DMS79 treated with DMSO at 0.1 percent for 48 hours (cell line): Measurements from ENCODE around the gene PUS7L.
"Not testable (repeated sequence)": the region's sequence is repeated elsewhere in the genome, so short reads cannot be mapped to it uniquely, and the experiment has no call there.

Source experiments
- DNase-seq: peaks from one replicate; lab custom pipeline; 2025; lab: John Stamatoyannopoulos, UW

PUS7L gene

DNA sequence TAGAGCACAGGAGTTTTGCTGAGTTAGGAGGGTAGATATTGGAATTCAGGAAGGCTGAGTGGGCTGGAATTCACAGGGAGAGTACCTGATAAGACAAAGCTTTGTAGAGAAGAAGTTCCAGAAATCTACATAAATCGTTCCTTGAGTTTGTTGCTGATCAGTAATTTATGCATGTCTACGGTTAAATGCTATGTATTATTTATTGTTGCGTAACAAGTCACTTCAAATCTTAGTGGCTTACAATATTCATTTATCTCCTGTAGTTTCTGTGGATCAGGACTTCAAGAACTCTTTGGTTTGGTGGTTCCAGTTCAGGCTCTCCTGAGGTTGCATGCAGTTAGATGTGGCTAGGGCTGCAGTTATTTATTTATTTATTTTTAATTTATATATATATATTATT, 7.8 kb downstream of the PUS7L start:
- DNase-seq: no peak

- no peak for DNase-seq
Measured at GRCh38 chr12:43749016-43749415, 9.6 kb downstream of the PUS7L start.

DNA sequence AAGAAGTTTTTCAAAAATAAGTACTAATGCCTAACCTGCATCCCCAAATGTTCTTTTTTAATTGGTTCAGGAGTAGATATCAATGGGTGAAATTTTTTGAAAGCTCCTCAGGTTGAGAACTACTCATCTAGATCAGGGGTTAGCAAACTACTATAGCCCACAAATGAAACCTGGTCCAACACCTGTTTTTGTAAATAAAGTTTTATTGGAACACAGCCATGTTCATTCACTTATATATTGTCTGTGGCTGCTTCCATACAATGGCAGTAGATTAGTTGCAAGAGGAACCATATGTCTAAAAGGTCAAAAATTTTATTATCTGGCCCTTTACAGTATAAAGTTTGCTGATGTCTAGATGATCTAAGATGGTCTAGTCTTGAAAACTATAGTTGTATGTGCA, 13.8 kb downstream of the PUS7L start:
- DNase-seq: no peak

DNA sequence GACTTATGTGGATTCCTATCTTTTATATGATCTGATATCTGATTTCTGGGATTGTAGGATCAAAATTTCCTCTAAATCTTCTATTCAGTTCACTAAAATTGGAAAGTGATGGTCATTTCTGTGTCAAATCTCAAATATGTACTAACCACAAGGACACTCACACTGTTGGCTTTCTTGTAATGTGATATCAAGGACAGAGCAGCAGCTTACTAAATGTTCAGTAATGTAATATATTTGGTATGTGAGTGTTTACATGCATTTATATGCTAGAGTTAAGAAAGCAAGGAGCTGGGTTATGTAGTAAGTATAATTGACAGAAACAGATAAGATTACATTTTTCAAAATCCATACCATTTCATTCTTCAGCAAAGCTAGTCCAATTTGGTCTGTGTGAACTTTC, 16.5 kb downstream of the PUS7L start:
- no peak for DNase-seq

DNA sequence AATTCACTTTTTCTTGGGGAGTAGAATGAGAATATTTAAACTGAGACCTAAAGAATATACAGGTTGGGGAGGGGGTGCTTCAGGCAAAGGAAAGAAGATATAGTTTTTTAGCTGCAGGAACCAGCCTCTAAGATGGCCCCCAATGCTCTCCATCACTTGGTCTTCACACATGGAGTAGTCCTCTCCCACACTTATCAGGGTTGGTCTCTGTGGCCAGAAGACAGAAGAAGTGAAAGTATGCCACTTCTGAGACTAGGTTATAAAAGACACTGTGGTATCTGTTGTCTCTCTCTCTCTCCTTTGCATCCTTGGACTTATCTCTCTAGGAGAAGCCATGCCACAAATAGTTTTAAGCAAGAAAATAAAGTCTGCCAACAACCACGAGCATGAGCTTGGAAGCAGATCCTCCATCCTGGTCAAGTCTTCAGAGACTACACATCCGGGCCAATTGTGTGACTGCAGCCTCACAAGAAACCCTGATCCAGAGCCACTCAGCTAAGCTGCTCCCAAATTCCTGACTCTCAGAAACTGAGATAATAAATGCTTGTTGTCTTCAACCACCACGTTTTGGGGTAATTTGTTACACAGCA, 18.0 kb downstream of the PUS7L start:
- no peak for DNase-seq

DNA sequence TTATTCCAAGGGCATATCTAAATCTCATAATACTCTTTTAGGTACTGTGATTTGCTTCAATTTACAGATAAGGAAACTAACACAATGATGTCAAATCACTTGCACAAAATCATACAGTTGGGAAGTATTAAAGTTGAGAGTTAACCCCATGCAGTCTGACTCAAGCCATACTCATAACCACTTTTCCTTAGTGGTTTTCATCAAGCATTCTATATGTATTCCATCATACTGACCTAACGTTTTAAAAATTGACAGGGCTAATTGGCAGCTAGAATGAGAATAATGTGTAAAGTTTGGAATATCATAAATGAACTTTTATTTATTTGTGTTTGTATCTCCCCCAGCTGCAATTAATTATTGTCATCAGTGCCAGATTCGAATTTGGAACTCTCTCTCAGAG, 20.9 kb downstream of the PUS7L start:
- DNase-seq: no peak

DNA sequence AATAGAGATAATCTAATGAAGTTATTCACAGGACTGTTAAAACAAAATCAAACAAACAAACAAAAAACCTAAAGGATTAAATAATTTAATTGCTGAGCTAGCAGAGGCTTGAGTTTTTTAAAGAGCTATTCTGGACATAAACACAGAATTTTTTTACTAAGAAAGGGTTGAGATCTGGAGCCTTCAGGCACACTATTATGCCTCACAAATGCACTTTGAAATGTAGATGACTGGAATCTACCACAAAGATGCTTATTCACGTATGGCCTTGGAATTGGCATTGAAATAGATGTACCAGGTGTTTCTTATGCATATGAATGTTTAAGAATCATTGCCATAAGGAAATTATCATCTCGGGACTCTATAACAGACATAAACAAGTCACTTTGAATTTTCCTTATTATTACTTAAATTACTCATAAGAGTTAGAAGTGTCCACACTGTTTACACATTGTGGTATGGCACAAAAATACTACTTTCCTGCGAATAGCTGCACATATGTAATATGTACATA, 21.6 kb downstream of the PUS7L start:
- no peak for DNase-seq

DNA sequence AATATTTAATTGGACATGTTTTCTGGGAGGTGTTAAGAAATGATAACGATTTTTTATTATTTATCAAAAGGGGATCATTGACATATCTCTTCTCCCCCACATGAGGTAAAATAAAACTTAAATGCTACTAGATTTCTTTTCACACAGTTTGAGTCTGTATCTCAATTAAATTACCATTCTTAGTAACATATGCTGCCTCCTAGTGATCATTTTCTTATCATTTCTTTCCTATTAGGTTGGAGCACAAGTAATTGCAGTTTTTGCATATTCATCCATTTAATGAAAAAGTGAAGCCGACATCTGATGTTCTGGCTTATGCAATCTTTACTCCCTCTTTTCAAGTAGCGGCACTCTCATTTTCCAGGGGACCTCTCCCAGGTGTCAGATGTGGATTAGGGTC, 24.9 kb downstream of the PUS7L start:
- no peak for DNase-seq

DNA sequence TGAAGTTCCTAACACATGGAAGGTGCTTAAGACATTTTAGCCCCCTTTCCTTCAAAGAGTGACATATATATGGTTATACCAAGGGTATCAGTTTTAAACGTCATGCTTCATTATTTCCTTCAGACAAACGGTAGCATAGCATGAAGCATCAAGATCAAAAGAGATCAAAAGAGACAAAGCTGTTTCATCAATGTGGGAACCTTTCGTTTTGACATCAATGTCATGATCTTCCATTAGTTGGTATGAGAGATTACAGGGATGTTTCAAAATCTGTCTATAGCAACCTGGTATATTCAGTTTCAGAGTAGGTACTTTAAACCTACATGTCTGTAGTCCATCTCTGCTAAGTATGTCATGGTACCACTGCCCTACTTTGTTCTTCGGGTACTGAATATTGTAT, 28.3 kb downstream of the PUS7L start:
- DNase-seq: no peak

- DNase-seq: no peak
Measured at GRCh38 chr12:43728698-43729097, 29.9 kb downstream of the PUS7L start.

DNA sequence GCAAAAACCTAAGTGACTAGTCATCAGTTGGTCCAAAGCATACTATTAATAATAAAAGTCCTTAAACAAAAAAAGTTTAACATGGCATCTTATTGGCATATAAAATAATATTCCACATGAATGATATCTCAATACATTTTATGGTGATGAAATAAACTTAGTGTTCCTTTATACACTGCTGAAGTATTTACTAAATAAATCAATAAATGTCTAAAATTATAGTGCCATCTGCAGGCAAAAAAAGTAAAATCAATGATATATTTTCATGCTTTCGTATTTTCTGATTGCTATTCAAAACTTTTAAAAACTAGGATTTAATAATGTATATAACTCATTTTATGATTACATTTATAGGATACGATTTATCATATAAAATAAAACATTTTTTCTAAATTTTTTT, 30.5 kb downstream of the PUS7L start:
- DNase-seq: no peak

DNA sequence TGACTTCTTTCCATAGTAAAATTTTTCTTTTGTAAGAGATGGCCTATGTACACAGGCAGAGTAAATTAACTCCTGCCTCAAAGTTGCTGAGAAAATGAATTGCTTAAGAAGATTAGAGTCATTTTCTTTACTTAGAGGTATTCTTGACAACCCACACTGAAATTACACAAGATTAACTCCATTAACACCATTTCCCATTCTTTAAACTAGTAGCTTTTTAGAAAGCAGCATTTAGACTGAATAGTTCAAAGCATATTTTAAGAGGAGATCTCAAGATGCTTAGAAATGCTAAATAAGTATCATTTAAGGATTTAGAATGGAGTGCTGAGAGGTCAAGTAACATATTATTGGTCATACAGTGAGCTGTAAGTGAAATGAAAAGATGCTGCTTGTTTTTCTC, 35.5 kb downstream of the PUS7L start:
- no peak for DNase-seq

GRCh38 chr12:43722621-43723020, 36.0 kb downstream of the PUS7L start:
- DNase-seq: no peak

DNA sequence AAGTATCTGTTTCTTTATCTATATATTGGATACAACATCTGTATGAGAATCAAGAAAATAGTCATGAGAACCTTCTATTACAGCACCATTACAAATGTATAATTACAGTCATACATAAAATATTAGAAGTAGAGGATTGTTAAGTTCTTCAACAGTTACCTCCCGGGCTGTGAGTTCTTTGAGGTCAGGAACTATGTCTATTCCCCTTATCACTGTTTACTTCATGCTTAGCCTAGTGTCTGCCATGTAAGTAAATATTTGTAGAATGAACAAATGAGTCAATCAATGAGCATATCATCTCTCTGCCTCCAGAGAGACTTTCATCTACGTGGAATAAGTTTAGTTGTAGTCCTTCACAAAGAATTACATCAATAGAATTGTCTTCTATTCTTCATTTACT, 47.2 kb downstream of the PUS7L start:
- no peak for DNase-seq

GRCh38 chr12:43703772-43704171, 54.8 kb downstream of the PUS7L start:
- not testable (repeated sequence) for DNase-seq

DNA sequence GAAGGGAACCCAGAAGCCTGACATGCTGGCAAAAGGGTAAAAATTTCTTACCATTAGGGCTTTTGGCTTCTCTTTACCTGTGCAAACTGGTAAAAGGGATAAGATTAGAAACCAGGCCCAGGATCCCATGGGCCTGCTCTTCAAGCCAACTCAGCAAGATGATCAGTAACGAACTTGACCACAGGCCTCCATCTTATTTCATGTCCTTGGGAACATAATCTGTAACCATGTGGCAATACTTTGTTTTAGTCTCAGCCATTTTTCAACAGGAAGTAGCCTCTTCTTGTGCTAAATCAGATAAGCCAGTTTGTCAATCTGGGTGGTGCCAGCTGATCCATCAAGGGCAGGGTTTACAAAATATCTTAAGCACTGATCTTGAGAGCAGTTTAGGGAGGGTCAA, 57.4 kb downstream of the PUS7L start:
- DNase-seq: not testable (repeated sequence)

DNA sequence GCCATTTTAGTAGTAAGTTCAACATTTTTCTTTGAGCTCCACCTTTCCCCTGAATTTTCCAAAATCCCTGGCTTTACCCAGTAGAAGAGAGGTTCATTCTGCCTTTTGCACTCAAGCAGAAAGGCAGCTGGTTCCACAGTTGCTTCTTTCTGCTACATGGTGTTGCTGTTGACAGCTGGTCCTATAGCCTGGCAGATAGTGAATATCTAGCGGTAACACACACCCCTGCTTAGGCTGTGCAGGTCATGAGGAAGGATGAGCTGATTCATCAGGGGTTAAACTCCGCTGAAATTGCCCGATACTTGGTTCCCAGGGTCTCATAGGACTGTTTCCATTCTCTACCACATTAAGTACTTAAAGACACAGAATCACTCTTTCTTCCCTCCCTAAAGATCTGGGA, 62.4 kb downstream of the PUS7L start:
- no peak for DNase-seq

- no peak for DNase-seq
Measured at GRCh38 chr12:43694879-43695278, 63.7 kb downstream of the PUS7L start.

- DNase-seq: no peak
Measured at GRCh38 chr12:43692064-43692463, 66.5 kb downstream of the PUS7L start.

DNA sequence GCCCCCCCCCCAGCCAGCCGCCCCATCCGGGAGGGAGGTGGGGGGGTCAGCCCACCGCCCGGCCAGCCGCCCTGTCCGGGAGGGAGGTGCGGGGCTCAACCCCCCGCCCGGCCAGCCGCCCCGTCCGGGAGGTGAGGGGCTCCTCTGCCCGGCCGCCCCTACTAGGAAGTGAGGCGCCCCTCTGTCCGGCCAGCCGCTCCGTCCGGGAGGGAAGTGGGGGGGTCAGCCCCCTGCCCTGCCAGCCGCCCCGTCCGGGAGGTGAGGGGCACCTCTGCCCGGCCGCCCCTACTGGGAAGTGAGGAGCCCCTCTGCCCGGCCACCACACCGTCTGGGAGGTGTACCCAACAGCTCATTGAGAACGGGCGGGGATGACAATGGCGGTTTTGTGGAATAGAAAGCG, 73.1 kb downstream of the PUS7L start:
- not testable (repeated sequence) for DNase-seq

- DNase-seq: no peak
Measured at GRCh38 chr12:43676183-43676813, 82.3 kb downstream of the PUS7L start.

DNA sequence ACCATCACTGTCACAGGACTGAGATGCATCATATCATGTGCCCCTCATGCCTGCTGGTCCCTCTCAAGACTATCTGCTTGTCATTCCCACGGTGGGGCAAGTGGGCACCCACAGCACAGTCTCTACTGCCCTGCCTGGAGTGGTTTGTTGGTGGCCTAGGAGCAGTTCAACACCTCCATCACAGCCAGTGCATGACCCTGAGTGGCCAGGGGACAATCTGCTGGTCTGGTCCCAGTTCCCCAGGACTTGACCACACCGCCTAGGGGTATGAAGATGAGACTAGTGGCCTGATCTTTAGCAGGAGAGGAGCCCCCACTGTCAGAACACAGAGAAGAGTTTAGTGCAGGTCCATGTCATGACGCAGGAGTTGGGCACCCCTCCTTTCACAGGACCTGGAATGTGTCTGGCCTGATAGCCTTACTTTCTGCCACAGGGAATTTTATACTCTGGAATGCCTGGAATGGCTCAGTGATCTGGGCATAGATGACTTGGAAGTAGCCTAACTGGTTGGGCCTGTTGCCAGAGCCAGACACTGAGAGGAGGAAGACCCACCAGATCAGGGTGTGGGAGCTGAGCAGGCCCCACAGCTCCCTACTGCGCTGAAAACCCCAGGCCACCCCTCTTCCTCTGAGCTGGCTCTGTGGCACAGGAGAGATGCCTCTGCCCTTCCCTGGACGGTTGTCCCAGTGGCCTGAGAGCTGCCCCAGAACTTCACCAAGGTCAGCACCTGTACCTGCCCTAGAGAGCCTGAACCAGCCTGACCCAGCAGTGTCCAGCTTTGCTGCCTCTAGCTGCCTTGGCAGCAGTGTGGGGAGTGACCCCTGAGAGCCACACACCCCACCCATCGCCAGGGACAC, 83.3 kb downstream of the PUS7L start:
- no peak for DNase-seq

GRCh38 chr12:43669373-43669772, 89.2 kb downstream of the PUS7L start:
- no peak for DNase-seq
